ENCODE measurements around the gene TMEM30B.

GRCh38 chr14:61298824-61299223 is 17.7 kb upstream of the TMEM30B start:
- no peak for TF ChIP-seq RAD21 (IDR thresholded peaks at IDR 0.05)
- TF ChIP-seq CTCF (IDR thresholded peaks at IDR 0.05; ENCODE audit: low read depth, low read length, missing input control), result no peak
- TF ChIP-seq GABPA (IDR thresholded peaks at IDR 0.05 in 1 of 2, conservative IDR thresholded peaks at IDR 0.05 in 1 of 2), result no peak
- no peak for TF ChIP-seq JUND (IDR thresholded peaks at IDR 0.05)
- TF ChIP-seq MAX (IDR thresholded peaks at IDR 0.05), result no peak
- TF ChIP-seq SP1 (IDR thresholded peaks at IDR 0.05), result no peak
